Right lobe of liver (tissue), 6 donors: Measurements from ENCODE around the gene DAAM1. TPM values are rescaled to one million over a fixed set of nuclear protein-coding genes. Genes with fewer than 3 reads are reported as not detected.

Experiments
- ATAC-seq, 4 donors: fragments of 200-7000 bp; cut with Tn5 transposase; one replicate each; pipeline ENCODE4 v1.9.1; 2020; ENCODE audit warnings: mild to moderate bottlenecking in 4 of 4, moderate library complexity in 4 of 4
- DNase-seq, 3 donors: peaks; one replicate each; pipeline ENCODE4 v3.0.0-alpha.2; 2020
- H3K27ac ChIP-seq, 3 donors: fragments of 200-600 bp; one replicate each; pipeline ENCODE4 v1.8.0; 2022
- H3K27me3 ChIP-seq, 2 donors: fragments of 200-600 bp; one replicate each; pipeline ENCODE4 v1.8.0; 2022
- H3K36me3 ChIP-seq, 4 donors: fragments of 200-600 bp; sonication (generic) in 1 of 4; one replicate each; pipeline versions ENCODE4 v1.5.1 to v1.8.0; 2017 to 2022; ENCODE audit warnings: control low read depth in 1 of 4
- H3K4me1 ChIP-seq, 4 donors: fragments of 200-600 bp; sonication (generic) in 1 of 4; one replicate each; pipeline versions ENCODE4 v1.5.1 to v1.8.0; 2017 to 2022; ENCODE audit warnings: control low read depth in 1 of 4
- H3K4me3 ChIP-seq, 3 donors: fragments of 200-600 bp; one replicate each; pipeline ENCODE4 v1.8.0; 2022
- H3K9me3 ChIP-seq, 4 donors: fragments of 200-600 bp; sonication (generic) in 1 of 4; one replicate each; pipeline versions ENCODE4 v1.5.1 to v1.8.0; 2017 to 2022; ENCODE audit warnings: control low read depth in 1 of 4
- CTCF ChIP-seq, 4 donors: fragments of 200-600 bp in 3 of 4; fragments of 450-650 bp in 1 of 4; IDR thresholded peaks; one replicate each; pipeline versions ENCODE4 v1.5.1 to v1.8.0; 2016 to 2022; ENCODE audit warnings: antibody characterized with exemption in 4 of 4, mild to moderate bottlenecking in 2 of 4
- POLR2A ChIP-seq: fragments of 450-650 bp; IDR thresholded peaks from one replicate; pipeline ENCODE4 v1.6.1; 2017; ENCODE audit warnings: antibody characterized with exemption, mild to moderate bottlenecking
- WGBS: methylation state at CpG from one replicate; pipeline ENCODE4 v1.1.6; 2018; ENCODE audit warnings: low coverage, low lambda C conversion rate; ENCODE audit not compliant: insufficient coverage; ENCODE audit errors: missing lambda C conversion rate; 5-methylcytosine and 5-hydroxymethylcytosine counted together
- intact Hi-C, 2 donors: fragments of 100-400 bp; cut with DNase I; formaldehyde crosslinking; loops; one replicate each; pipeline versions ENCODE4 v1.11.2 to v1.14.1; 2022
- total RNA-seq, 6 experiments: library from RNA; depleted of rRNA in 2 of 6; stranded (reverse); fragments of >200 nt in 2 of 6; fragmentation: NEBNext Ultra II Directional in 3 of 6; extraction: Animal tissue kit (Norgen Biotek cat#: 25700) in 3 of 6; gene quantifications; one replicate each; pipeline versions ENCODE4 v1.1.0 to v1.2.4, GENCODE V29; 2016 to 2023
- donor health status: DM: no; HTN: yes; CAD: no.
- donor health status: DM: no; HTN: no; CAD: no.
- donor health status: DM: no; HTN: no; CAD: no.
- donor health status: DM: no; HTN: yes; CAD: no.
- donor health status: DM: no; HTN: yes; CAD: no.

The DAAM1 gene
- total RNA-seq, 6 experiments from 2014 or later, result 17.2 to 43.6 (median 25.3) TPM

- Histone ChIP-seq H3K27ac (no peak overlapping the region), H3K4me3 (no peak overlapping the region), H3K4me1 (peaks cover 0 to 37% (median 7%) of the 10 kb centered on the region in 4 donors), H3K27me3 (no peaks in the 10 kb centered on the region), H3K9me3 (no peaks in the 10 kb centered on the region), H3K36me3 (no peaks in the 10 kb centered on the region)
- DNase-seq, result no peak
- TF ChIP-seq POLR2A (no peak), CTCF (IDR thresholded peaks at IDR 0.05) (no peak)
- intact Hi-C loops, result no loop called here
- no peak for ATAC-seq
These were observed 116.8 kb downstream of the DAAM1 start for GRCh38 chr14:59305231-59305630.

GRCh38 chr14:59305836-59306555 lies 117.5 kb downstream of the DAAM1 start:
- no CpG with 5 or more reads among the region's 1 CpG for WGBS
- no peak for DNase-seq
- H3K36me3 ChIP-seq, result no peaks in the 10 kb centered on the region
- TF ChIP-seq CTCF (IDR thresholded peaks at IDR 0.05) (no peak), POLR2A (no peak)
- H3K27me3 ChIP-seq, result no peaks in the 10 kb centered on the region
- intact Hi-C loops, result no loop called here
- no peak overlapping the region for H3K27ac ChIP-seq
- H3K4me1 ChIP-seq, result peaks cover 0 to 30% (median 7%) of the 10 kb centered on the region in 4 donors
- no peak for ATAC-seq
- H3K9me3 ChIP-seq, result no peaks in the 10 kb centered on the region
- H3K4me3 ChIP-seq, result no peak overlapping the region

- no peaks in the 10 kb centered on the region for H3K27me3 ChIP-seq
- H3K36me3 ChIP-seq, result no peaks in the 10 kb centered on the region
- no peaks in the 10 kb centered on the region for H3K9me3 ChIP-seq
- TF ChIP-seq POLR2A (no peak), CTCF (IDR thresholded peaks at IDR 0.05) (no peak)
- ATAC-seq, result peak in 1 of 4 donors; percentile 49
- H3K4me1 ChIP-seq, result peaks cover 0 to 23% (median 3%) of the 10 kb centered on the region in 4 donors
- WGBS, result 80% methylated on average over 1 of the region's 1 CpG
- H3K4me3 ChIP-seq, result no peak overlapping the region
- no peak for DNase-seq
- intact Hi-C loops, result no loop called here
- H3K27ac ChIP-seq, result no peak overlapping the region
These were observed 118.3 kb downstream of the DAAM1 start for GRCh38 chr14:59306775-59307174.

GRCh38 chr14:59308086-59308485 lies 119.6 kb downstream of the DAAM1 start:
- DNase-seq (no peak), ATAC-seq (no peak)
- H3K9me3 ChIP-seq, result no peaks in the 10 kb centered on the region
- H3K4me3 ChIP-seq, result no peak overlapping the region
- H3K36me3 ChIP-seq, result no peaks in the 10 kb centered on the region
- peaks cover 0 to 34% (median 10%) of the 10 kb centered on the region in 4 donors for H3K4me1 ChIP-seq
- H3K27ac ChIP-seq, result no peak overlapping the region
- TF ChIP-seq POLR2A (no peak), CTCF (IDR thresholded peaks at IDR 0.05) (no peak)
- no peaks in the 10 kb centered on the region for H3K27me3 ChIP-seq
- intact Hi-C loops, result no loop called here

- Histone ChIP-seq H3K9me3 (no peaks in the 10 kb centered on the region), H3K27ac (no peak overlapping the region), H3K27me3 (no peaks in the 10 kb centered on the region), H3K4me3 (no peak overlapping the region), H3K4me1 (peaks cover 0 to 39% (median 13%) of the 10 kb centered on the region in 4 donors), H3K36me3 (no peaks in the 10 kb centered on the region)
- no peak for TF ChIP-seq CTCF (IDR thresholded peaks at IDR 0.05)
- no peak for TF ChIP-seq POLR2A
- 36% methylated on average over 1 of the region's 1 CpG for WGBS
- intact Hi-C loops, result no loop called here
- ATAC-seq (no peak), DNase-seq (no peak)
These were observed 120.2 kb downstream of the DAAM1 start for GRCh38 chr14:59308673-59309072.
